WTC11 (cell line): ENCODE measurements around the gene CEP78.

Source experiments
- ATF6 ChIP-seq: sonication (generic); formaldehyde crosslinking; IDR thresholded peaks from 2 replicates; pipeline ENCODE4 v1.8.1; 2023; ENCODE audit warnings: mild to moderate bottlenecking, missing genetic modification reagents
- CTCF ChIP-seq: fragments of 200-600 bp; IDR thresholded peaks from 2 replicates; pipeline ENCODE4 v1.8.0; 2022; ENCODE audit warnings: antibody characterized with exemption
- IRF1 ChIP-seq: sonication (generic); formaldehyde crosslinking; IDR thresholded peaks from 2 replicates; pipeline ENCODE4 v1.8.0; 2023; ENCODE audit warnings: missing genetic modification reagents
- NR1H2 ChIP-seq: sonication (generic); formaldehyde crosslinking; IDR thresholded peaks from 2 replicates; pipeline ENCODE4 v1.9.0; 2021; ENCODE audit warnings: mild to moderate bottlenecking, moderate library complexity, missing genetic modification reagents
- RELA ChIP-seq: sonication (generic); formaldehyde crosslinking; IDR thresholded peaks from 2 replicates; pipeline ENCODE4 v1.8.1; 2022; ENCODE audit warnings: missing genetic modification reagents, mild to moderate bottlenecking, borderline replicate concordance

GRCh38 chr9:78248635-78249034, 12.8 kb downstream of the CEP78 start:
- no peak for TF ChIP-seq IRF1
- TF ChIP-seq CTCF, result no peak
- no peak for TF ChIP-seq RELA (CRISPR knock-in tag)
- no peak for TF ChIP-seq ATF6 (CRISPR knock-in tag)
- no peak for TF ChIP-seq NR1H2
